Vagina (tissue), 2 donors: Measurements from ENCODE around the gene RNASE4.

Experiments
- CTCF ChIP-seq, 3 experiments: fragments of 450-650 bp in 2 of 3; fragments of 200-600 bp in 1 of 3; sonication (generic) in 1 of 3; IDR thresholded peaks; one replicate each; pipeline ENCODE4 v1.5.1; 2017 to 2019; ENCODE audit warnings: antibody characterized with exemption in 3 of 3, mild to moderate bottlenecking in 2 of 3, moderate library complexity in 2 of 3
- POLR2AphosphoS5 ChIP-seq, 2 donors: sonication (generic); formaldehyde crosslinking; IDR thresholded peaks; one replicate each; pipeline ENCODE4 v1.9.0; 2017; ENCODE audit warnings: antibody characterized with exemption in 2 of 2, mild to moderate bottlenecking in 2 of 2, low read depth in 1 of 2; ENCODE audit not compliant: insufficient read depth in 1 of 2

GRCh38 chr14:20720741-20721140 lies 36.4 kb downstream of the RNASE4 start:
- TF ChIP-seq CTCF (IDR thresholded peaks at IDR 0.05) (no peak), POLR2AphosphoS5 (IDR thresholded peaks at IDR 0.05; ENCODE audit: insufficient read depth in 1 of 2, low read depth in 1 of 2) (no peak)
